T-helper 22 cell (primary cell): ENCODE results near the gene DPP6.

Source experiments
- DNase-seq: peaks from one replicate; pipeline ENCODE4 v3.0.0-alpha.2; 2020; ENCODE audit warnings: low read depth

The DPP6 gene

GRCh38 chr7:154412105-154412504, 359.9 kb downstream of the DPP6 start:
- no peak for DNase-seq

- no peak for DNase-seq
These were observed 363.7 kb downstream of the DPP6 start for GRCh38 chr7:154415709-154416399.

- DNase-seq: no peak
These were observed 364.5 kb downstream of the DPP6 start for GRCh38 chr7:154416714-154417113.

- DNase-seq: no peak
These were observed 367.1 kb downstream of the DPP6 start for GRCh38 chr7:154419344-154419743.

GRCh38 chr7:154423231-154423630, 371.0 kb downstream of the DPP6 start:
- DNase-seq: no peak

- DNase-seq: no peak
These were observed 372.2 kb downstream of the DPP6 start for GRCh38 chr7:154424350-154424749.

- DNase-seq: no peak
These were observed 373.1 kb downstream of the DPP6 start for GRCh38 chr7:154425271-154425670.

- DNase-seq: no peak
These were observed 374.6 kb downstream of the DPP6 start for GRCh38 chr7:154426778-154427177.

- no peak for DNase-seq
These were observed 375.3 kb downstream of the DPP6 start for GRCh38 chr7:154427533-154427932.

- no peak for DNase-seq
These were observed 377.6 kb downstream of the DPP6 start for GRCh38 chr7:154429666-154430404.

- DNase-seq: no peak
These were observed 378.4 kb downstream of the DPP6 start for GRCh38 chr7:154430640-154431039.

- no peak for DNase-seq
These were observed 378.8 kb downstream of the DPP6 start for GRCh38 chr7:154431045-154431444.

GRCh38 chr7:154433632-154434598, 381.7 kb downstream of the DPP6 start:
- DNase-seq: no peak

- no peak for DNase-seq
These were observed 384.4 kb downstream of the DPP6 start for GRCh38 chr7:154436560-154436959.

- no peak for DNase-seq
These were observed 385.0 kb downstream of the DPP6 start for GRCh38 chr7:154437234-154437633.

GRCh38 chr7:154438571-154439367, 386.6 kb downstream of the DPP6 start:
- no peak for DNase-seq

- DNase-seq: no peak
These were observed 387.9 kb downstream of the DPP6 start for GRCh38 chr7:154440058-154440457.

- no peak for DNase-seq
These were observed 388.5 kb downstream of the DPP6 start for GRCh38 chr7:154440651-154441050.

- DNase-seq: no peak
These were observed 389.6 kb downstream of the DPP6 start for GRCh38 chr7:154441811-154442210.

GRCh38 chr7:154442939-154443338, 390.7 kb downstream of the DPP6 start:
- DNase-seq: no peak

GRCh38 chr7:154450451-154450850, 398.3 kb downstream of the DPP6 start:
- DNase-seq: no peak
